H9 (cell line): ENCODE measurements around the gene GPR89A. TPM values are rescaled to one million over a fixed set of nuclear protein-coding genes. Genes with fewer than 3 reads are reported as not detected.
"Not testable (repeated sequence)": the region's sequence is repeated elsewhere in the genome, so short reads cannot be mapped to it uniquely, and the experiment has no call there.

Source experiments
- DNase-seq: peaks from one replicate; pipeline ENCODE4 v3.0.0-alpha.2; 2017
- H2AFZ ChIP-seq: one replicate; pipeline ENCODE4 v1.6.1; 2013; ENCODE audit warnings: mild to moderate bottlenecking, low read length, control low read depth, moderate library complexity
- H2AK5ac ChIP-seq: 2 replicates; pipeline ENCODE4 v1.6.1; 2013; ENCODE audit warnings: low read length, control low read depth, mixed read lengths; ENCODE audit not compliant: insufficient read length
- H2BK120ac ChIP-seq: one replicate; pipeline ENCODE4 v1.6.1; 2013; ENCODE audit warnings: low read depth, mild to moderate bottlenecking, low read length, control low read depth, inconsistent platforms; ENCODE audit not compliant: poor library complexity, severe bottlenecking
- H2BK12ac ChIP-seq: 2 replicates; pipeline ENCODE4 v1.6.1; 2013; ENCODE audit warnings: low read length, control low read depth, mixed read lengths, low read depth; ENCODE audit not compliant: insufficient read length
- H2BK15ac ChIP-seq: 2 replicates; pipeline ENCODE4 v1.6.1; 2013; ENCODE audit warnings: low read depth, low read length, control low read depth
- H2BK20ac ChIP-seq: one replicate; pipeline ENCODE4 v1.6.1; 2013; ENCODE audit warnings: low read depth, mild to moderate bottlenecking, low read length, control low read depth, inconsistent platforms; ENCODE audit not compliant: poor library complexity, severe bottlenecking
- H2BK5ac ChIP-seq: 2 replicates; pipeline ENCODE4 v1.6.1; 2013; ENCODE audit warnings: low read length, control low read depth, mixed read lengths; ENCODE audit not compliant: insufficient read length
- H3K14ac ChIP-seq: 2 replicates; pipeline ENCODE4 v1.6.1; 2013; ENCODE audit warnings: low read length, control low read depth; ENCODE audit not compliant: insufficient read depth
- H3K18ac ChIP-seq: 2 replicates; pipeline ENCODE4 v1.6.1; 2013; ENCODE audit warnings: low read depth, mild to moderate bottlenecking, mixed read lengths, low read length, control low read depth; ENCODE audit not compliant: insufficient read length
- H3K23ac ChIP-seq: 2 replicates; pipeline ENCODE4 v1.6.1; 2013; ENCODE audit warnings: low read length, control low read depth, mixed read lengths, low read depth; ENCODE audit not compliant: insufficient read length
- H3K23me2 ChIP-seq: 2 replicates; pipeline ENCODE4 v1.6.1; 2013; ENCODE audit warnings: low read depth, mild to moderate bottlenecking, mixed read lengths, low read length, control low read depth; ENCODE audit not compliant: insufficient read length, poor library complexity, severe bottlenecking
- H3K27ac ChIP-seq: 2 replicates; pipeline ENCODE4 v1.5.1; 2013; ENCODE audit warnings: low read length, control low read depth, mixed read lengths, low read depth; ENCODE audit not compliant: insufficient read length
- H3K27me3 ChIP-seq: 2 replicates; pipeline ENCODE4 v1.6.1; 2013; ENCODE audit warnings: low read length, control low read depth, inconsistent platforms; ENCODE audit not compliant: insufficient read depth
- H3K4ac ChIP-seq: 2 replicates; pipeline ENCODE4 v1.6.1; 2013; ENCODE audit warnings: low read depth, mild to moderate bottlenecking, control low read depth, inconsistent platforms, low read length, moderate library complexity
- H3K4me1 ChIP-seq: 2 replicates; pipeline ENCODE4 v1.6.1; 2013; ENCODE audit warnings: low read length, control low read depth, inconsistent platforms; ENCODE audit not compliant: insufficient read depth
- H3K4me2 ChIP-seq: 2 replicates; pipeline ENCODE4 v1.6.1; 2013; ENCODE audit warnings: low read length, control low read depth, mixed read lengths; ENCODE audit not compliant: insufficient read length, insufficient read depth
- H3K56ac ChIP-seq: 2 replicates; pipeline ENCODE4 v1.6.1; 2013; ENCODE audit warnings: low read depth, mild to moderate bottlenecking, mixed read lengths, low read length, control low read depth; ENCODE audit not compliant: insufficient read length
- H3K79me1 ChIP-seq: 2 replicates; pipeline ENCODE4 v1.6.1; 2013; ENCODE audit warnings: low read depth, mild to moderate bottlenecking, moderate library complexity, low read length, control low read depth, inconsistent platforms; ENCODE audit not compliant: insufficient read depth, poor library complexity, severe bottlenecking
- H3K79me2 ChIP-seq: 2 replicates; pipeline ENCODE4 v1.6.1; 2013; ENCODE audit warnings: low read length, control low read depth, inconsistent platforms; ENCODE audit not compliant: insufficient read depth
- H3K9ac ChIP-seq: 2 replicates; pipeline ENCODE4 v1.6.1; 2013; ENCODE audit warnings: low read length, control low read depth, mixed read lengths; ENCODE audit not compliant: insufficient read length; ENCODE audit errors: extremely low read depth
- H3K9me3 ChIP-seq: one replicate; pipeline ENCODE4 v1.6.1; 2013; ENCODE audit warnings: low read depth, low read length, inconsistent platforms; ENCODE audit not compliant: control insufficient read depth
- H3T11ph ChIP-seq: one replicate; pipeline ENCODE4 v1.6.1; 2013; ENCODE audit warnings: mild to moderate bottlenecking, low read length, control low read depth, inconsistent platforms
- H4K20me1 ChIP-seq: one replicate; pipeline ENCODE4 v1.6.1; 2013; ENCODE audit not compliant: control insufficient read depth, insufficient read length, insufficient read depth
- H4K5ac ChIP-seq: 2 replicates; pipeline ENCODE4 v1.6.1; 2013; ENCODE audit warnings: low read depth, mild to moderate bottlenecking, mixed read lengths, low read length, control low read depth; ENCODE audit not compliant: insufficient read length
- H4K8ac ChIP-seq: replicated peaks from 2 replicates; pipeline ENCODE4 v1.6.1; 2013; ENCODE audit warnings: low read length, control low read depth, mixed read lengths, low read depth; ENCODE audit not compliant: insufficient read length
- H4K91ac ChIP-seq: 2 replicates; pipeline ENCODE4 v1.6.1; 2013; ENCODE audit warnings: low read depth, mild to moderate bottlenecking, moderate library complexity, mixed read lengths, low read length, control low read depth; ENCODE audit not compliant: insufficient read length
- H3K27ac Mint-ChIP-seq, 3 experiments: 2 replicates in 2 of 3; 3 replicates in 1 of 3; pipeline ENCODE4 v1.8.0; 2020 to 2021; ENCODE audit warnings: mixed read lengths in 3 of 3, mild to moderate bottlenecking in 1 of 3, moderate library complexity in 1 of 3
- H3K27me3 Mint-ChIP-seq: 2 replicates; pipeline ENCODE4 v1.8.0; 2021; ENCODE audit warnings: low read depth, mild to moderate bottlenecking, moderate library complexity, mixed read lengths
- H3K36me3 Mint-ChIP-seq, 3 experiments: 2 replicates in 2 of 3; 3 replicates in 1 of 3; pipeline ENCODE4 v1.8.0; 2020 to 2021; ENCODE audit warnings: low read depth in 3 of 3, mixed read lengths in 3 of 3; ENCODE audit not compliant: insufficient read depth in 1 of 3
- H3K4me1 Mint-ChIP-seq, 2 experiments: 2 replicates each; pipeline ENCODE4 v1.8.0; 2020; ENCODE audit warnings: mixed read lengths in 2 of 2
- H3K4me3 Mint-ChIP-seq, 2 experiments: 2 replicates in 1 of 2; 3 replicates in 1 of 2; pipeline ENCODE4 v1.8.0; 2020 to 2021; ENCODE audit warnings: mild to moderate bottlenecking in 2 of 2, mixed read lengths in 2 of 2, moderate library complexity in 1 of 2
- H3K9me3 Mint-ChIP-seq, 2 experiments: 2 replicates in 1 of 2; 3 replicates in 1 of 2; pipeline ENCODE4 v1.8.0; 2020; ENCODE audit warnings: mild to moderate bottlenecking in 2 of 2, mixed read lengths in 2 of 2, moderate library complexity in 1 of 2
- CTCF ChIP-seq: fragments of 200-600 bp; sonication (generic); conservative IDR thresholded peaks from 3 replicates; pipeline ENCODE4 v1.8.0; 2021; ENCODE audit warnings: antibody characterized with exemption, mild to moderate bottlenecking
- WGBS: extraction: QIAGEN DNeasy Blood & Tissue Kit; methylation state at CpG from one replicate; pipeline ENCODE4 v1.1.7; 2013; ENCODE audit warnings: missing lambda C conversion rate, low lambda C conversion rate, mixed read lengths; ENCODE audit not compliant: insufficient read length; ENCODE audit errors: extremely low coverage; 5-methylcytosine and 5-hydroxymethylcytosine counted together
- total RNA-seq: library from RNA; stranded (reverse); gene quantifications from 2 replicates; pipeline ENCODE4 v1.2.1, GENCODE V29; 2021

Gene GPR89A
- total RNA-seq, 1 experiment from 2014 or later: 30.1 TPM

DNA sequence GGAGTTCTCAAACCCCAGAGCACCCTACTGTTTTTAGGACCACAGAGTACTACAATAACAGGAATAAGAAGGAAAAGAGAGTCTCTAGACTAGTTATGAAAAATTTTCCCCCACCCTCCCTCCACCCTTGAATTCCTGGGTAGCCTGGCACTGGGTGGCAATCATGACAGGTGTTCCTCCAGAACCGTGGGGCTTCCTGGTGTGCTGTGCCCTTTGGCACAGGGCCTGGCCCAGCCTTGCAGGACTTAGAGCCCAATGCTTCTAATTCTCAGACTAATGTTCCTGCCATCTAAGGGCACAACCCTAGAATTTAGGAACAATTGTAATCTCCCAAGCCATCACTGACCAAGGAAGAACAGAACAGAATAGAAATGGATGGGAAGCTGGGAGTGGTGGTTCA, 110.0 kb downstream of the GPR89A start:
- Histone ChIP-seq H3K79me1 (no peaks in the 10 kb centered on the region), H2BK12ac (no peak overlapping the region), H2AFZ (no peak overlapping the region), H3K23ac (no peak overlapping the region), H3K18ac (no peak overlapping the region), H2BK15ac (no peak overlapping the region), H3T11ph (no peak overlapping the region), H2BK20ac (no peak overlapping the region), H2BK5ac (no peak overlapping the region), H2AK5ac (no peak overlapping the region), H2BK120ac (no peak overlapping the region), H3K9ac (no peak overlapping the region), H4K91ac (no peak overlapping the region), H3K27ac (no peak overlapping the region), H3K79me2 (no peaks in the 10 kb centered on the region), H3K9me3 (no peaks in the 10 kb centered on the region), H3K56ac (no peak overlapping the region), H3K27me3 (no peaks in the 10 kb centered on the region), H3K4me2 (no peak overlapping the region), H4K5ac (no peak overlapping the region), H4K8ac (no peak overlapping the region), H3K4ac (no peak overlapping the region), H4K20me1 (no peaks in the 10 kb centered on the region), H3K14ac (no peak overlapping the region), H3K4me1 (no peaks in the 10 kb centered on the region), H3K23me2 (peaks cover 4% of the 10 kb centered on the region)
- TF ChIP-seq CTCF: no peak
- Mint-ChIP-seq H3K4me1 (peaks cover 5 to 15% of the 10 kb centered on the region in 2 experiments; a peak in 3 of 4 replicates), H3K27ac (no peak overlapping the region; a peak in 2 of 7 replicates), H3K4me3 (no peak overlapping the region), H3K9me3 (no peaks in the 10 kb centered on the region), H3K36me3 (no peaks in the 10 kb centered on the region), H3K27me3 (peaks cover 37% of the 10 kb centered on the region)
- no peak for DNase-seq
- WGBS: no CpG with 5 or more reads among the region's 1 CpG

- WGBS: no CpG with 5 or more reads among the region's 5 CpGs
- H2AFZ ChIP-seq, H3K23me2 ChIP-seq, H3K79me2 ChIP-seq, H3K9me3 Mint-ChIP-seq, H3K27ac ChIP-seq, H3K4me3 Mint-ChIP-seq, H3K79me1 ChIP-seq, H3K14ac ChIP-seq, H3K4me1 ChIP-seq, H2BK15ac ChIP-seq, H4K8ac ChIP-seq, H4K91ac ChIP-seq, H2BK12ac ChIP-seq, H4K5ac ChIP-seq, H3K9me3 ChIP-seq, H3K27ac Mint-ChIP-seq, H3K4ac ChIP-seq, H2BK5ac ChIP-seq, H3K36me3 Mint-ChIP-seq, H4K20me1 ChIP-seq, H2AK5ac ChIP-seq, H3K27me3 ChIP-seq, H3K56ac ChIP-seq, H2BK20ac ChIP-seq, H2BK120ac ChIP-seq, H3K4me2 ChIP-seq, H3K23ac ChIP-seq, H3K9ac ChIP-seq, H3T11ph ChIP-seq, H3K18ac ChIP-seq, DNase-seq: not testable (repeated sequence)
- peaks cover 5 to 15% of the 10 kb centered on the region in 2 experiments; a peak in 3 of 4 replicates for H3K4me1 Mint-ChIP-seq
- peaks cover 40% of the 10 kb centered on the region for H3K27me3 Mint-ChIP-seq
Observed at GRCh38 chr1:145718465-145718864, 110.7 kb downstream of the GPR89A start.
